DMS53 treated with DMSO at 0.1 percent for 48 hours (cell line): ENCODE measurements around the gene DEPDC5.

Experiments
- DNase-seq: peaks from one replicate; lab custom pipeline; 2025; ENCODE audit not compliant: unreplicated experiment; lab: John Stamatoyannopoulos, UW

The DEPDC5 gene

GRCh38 chr22:31883989-31884388 is 130.2 kb downstream of the DEPDC5 start:
- DNase-seq = no peak

GRCh38 chr22:31891366-31892079 is 137.7 kb downstream of the DEPDC5 start:
- DNase-seq = no peak

GRCh38 chr22:31892080-31892433 is 138.2 kb downstream of the DEPDC5 start:
- no peak for DNase-seq

- no peak for DNase-seq
These were observed 139.6 kb downstream of the DEPDC5 start for GRCh38 chr22:31893460-31893859.

- DNase-seq = no peak
These were observed 141.7 kb downstream of the DEPDC5 start for GRCh38 chr22:31895411-31896123.

GRCh38 chr22:31896472-31896871 is 142.7 kb downstream of the DEPDC5 start:
- DNase-seq = no peak

- no peak for DNase-seq
These were observed 144.3 kb downstream of the DEPDC5 start for GRCh38 chr22:31897842-31898805.

GRCh38 chr22:31898926-31899325 is 145.1 kb downstream of the DEPDC5 start:
- no peak for DNase-seq

GRCh38 chr22:31899669-31900068 is 145.8 kb downstream of the DEPDC5 start:
- no peak for DNase-seq

GRCh38 chr22:31901388-31902137 is 147.7 kb downstream of the DEPDC5 start:
- DNase-seq = no peak

- no peak for DNase-seq
These were observed 150.8 kb downstream of the DEPDC5 start for GRCh38 chr22:31904651-31905050.

- DNase-seq = no peak
These were observed 151.5 kb downstream of the DEPDC5 start for GRCh38 chr22:31905356-31905755.

- DNase-seq = no peak
These were observed 152.3 kb downstream of the DEPDC5 start for GRCh38 chr22:31906086-31906485.

GRCh38 chr22:31906569-31906968 is 152.8 kb downstream of the DEPDC5 start:
- DNase-seq = no peak

GRCh38 chr22:31909977-31910376 is 156.2 kb downstream of the DEPDC5 start:
- no peak for DNase-seq

GRCh38 chr22:31911565-31912406 is 158.0 kb downstream of the DEPDC5 start:
- no peak for DNase-seq

GRCh38 chr22:31912407-31912743 is 158.6 kb downstream of the DEPDC5 start:
- DNase-seq = no peak

- DNase-seq = no peak
These were observed 161.8 kb downstream of the DEPDC5 start for GRCh38 chr22:31915586-31915985.

- DNase-seq = no peak
These were observed 163.6 kb downstream of the DEPDC5 start for GRCh38 chr22:31917227-31917921.
